Right cardiac atrium (tissue), 5 donors: ENCODE results near the gene RPL13. TPM values are rescaled to one million over a fixed set of nuclear protein-coding genes. Genes with fewer than 3 reads are reported as not detected.

Experiments
- ATAC-seq, 2 donors: fragments of 200-7000 bp; cut with Tn5 transposase; one replicate each; pipeline versions ENCODE4 v1.8.0 to v1.9.1; 2020; ENCODE audit warnings: moderate library complexity in 2 of 2, mild to moderate bottlenecking in 1 of 2
- DNase-seq, 3 donors: peaks; one replicate each; pipeline ENCODE4 v3.0.0-alpha.2; 2020
- H3K27ac ChIP-seq: one replicate; pipeline ENCODE4 v1.5.1; 2013; ENCODE audit warnings: mild to moderate bottlenecking, low read length, control low read depth, moderate library complexity
- H3K27me3 ChIP-seq: one replicate; pipeline ENCODE4 v1.6.1; 2013; ENCODE audit not compliant: control insufficient read depth, insufficient read depth
- H3K4me1 ChIP-seq: one replicate; pipeline ENCODE4 v1.6.1; 2013; ENCODE audit warnings: low read length; ENCODE audit not compliant: control insufficient read depth, insufficient read depth
- H3K4me3 ChIP-seq: one replicate; pipeline ENCODE4 v1.5.1; 2013; ENCODE audit warnings: low read length, control low read depth
- H3K9me3 ChIP-seq: one replicate; pipeline ENCODE4 v1.6.1; 2013; ENCODE audit warnings: low read length; ENCODE audit not compliant: control insufficient read depth
- WGBS: extraction: QIAGEN DNeasy Blood & Tissue Kit; methylation state at CpG from one replicate; pipeline ENCODE4 v1.1.7; 2013; 5-methylcytosine and 5-hydroxymethylcytosine counted together
- intact Hi-C, 4 donors: fragments of 100-400 bp; cut with DNase I; formaldehyde crosslinking; loops; one replicate each; pipeline versions ENCODE4 v1.11.0 to v1.14.0; 2022 to 2023
- polyA plus RNA-seq: library from polyadenylated mRNA; stranded (reverse); fragments of 200-250 nt; gene quantifications from one replicate; pipeline ENCODE4 v1.2.3, GENCODE V29; 2013
- total RNA-seq, 4 donors: library from RNA; stranded (reverse); fragmentation: NEBNext Ultra II Directional; extraction: Animal tissue kit (Norgen Biotek cat#: 25700); gene quantifications; one replicate each; pipeline ENCODE4 v1.2.1, GENCODE V29; 2021
- donor health status: healthy with polysubstance abuse.
- donor health status: DM: no; HTN: yes; CAD: no.
- donor health status: DM: no; HTN: no; CAD: no.
- donor health status: DM: no; HTN: yes; CAD: no; lungs with severe emphysema.
- donor health status: DM: yes; HTN: yes; CAD: no.

The RPL13 gene
- total and polyA plus RNA-seq, 5 donors = 1,148 to 3,185 (median 1,318) TPM

DNA sequence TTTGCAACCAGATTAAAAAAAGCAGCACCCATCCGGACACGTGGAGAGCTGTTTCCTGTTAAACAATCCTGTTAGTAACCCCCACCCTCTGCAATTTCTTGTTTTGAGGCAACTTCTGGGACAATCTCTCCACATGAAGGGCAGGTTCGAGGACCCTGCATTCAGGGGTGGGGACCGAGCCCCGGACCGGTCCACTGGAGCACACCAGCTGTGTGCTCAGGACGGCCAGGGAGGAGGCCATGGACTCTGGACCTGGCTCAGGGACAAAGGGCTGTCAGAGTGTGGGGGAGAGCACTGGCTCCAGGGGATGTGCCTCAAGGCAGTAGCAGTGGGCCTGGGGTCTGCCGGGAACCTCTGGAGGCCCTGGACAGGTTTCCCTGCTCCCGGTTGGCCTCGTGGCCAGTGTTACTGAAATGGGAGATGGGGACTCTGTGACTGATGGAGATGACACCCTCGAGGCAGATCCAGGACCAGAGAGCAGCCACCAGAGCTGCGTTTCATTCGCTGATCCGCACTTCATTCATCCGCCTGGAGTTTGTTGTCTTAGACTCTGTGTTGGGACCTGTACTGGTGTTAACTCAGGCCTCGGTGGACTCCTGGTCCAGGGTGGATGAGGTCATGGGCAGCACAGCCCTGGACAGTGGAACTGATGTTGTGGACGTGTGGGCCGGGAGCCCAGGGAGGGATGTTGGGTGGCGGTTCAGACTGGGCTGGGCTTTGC is 12.2 kb downstream of the RPL13 start:
- 73% methylated on average over 19 of the region's 19 CpGs for WGBS
- Histone ChIP-seq H3K4me1 (no peaks in the 10 kb centered on the region), H3K9me3 (no peaks in the 10 kb centered on the region), H3K27ac (no peak overlapping the region), H3K4me3 (no peak overlapping the region), H3K27me3 (no peaks in the 10 kb centered on the region)
- no peak for ATAC-seq
- no peak for DNase-seq
- intact Hi-C loops = no loop called here

GRCh38 chr16:89573826-89574680 is 13.6 kb downstream of the RPL13 start:
- no peak overlapping the region for H3K27ac ChIP-seq
- H3K27me3 ChIP-seq = no peaks in the 10 kb centered on the region
- ATAC-seq (no peak), DNase-seq (no peak)
- WGBS = 67% methylated on average over 31 of the region's 31 CpGs
- H3K4me1 ChIP-seq = no peaks in the 10 kb centered on the region
- H3K4me3 ChIP-seq = no peak overlapping the region
- intact Hi-C loops = no loop called here
- H3K9me3 ChIP-seq = no peaks in the 10 kb centered on the region

GRCh38 chr16:89574681-89575246 is 14.3 kb downstream of the RPL13 start:
- WGBS = 2% methylated on average over 55 of the region's 55 CpGs
- ATAC-seq (peak; percentile 56 to 78), DNase-seq (peak; percentile 61 to 83 (median 76))
- Histone ChIP-seq H3K4me1 (no peaks in the 10 kb centered on the region), H3K27ac (no peak overlapping the region), H3K4me3 (peak overlapping the region; percentile 14), H3K27me3 (no peaks in the 10 kb centered on the region), H3K9me3 (no peaks in the 10 kb centered on the region)
- intact Hi-C loops = no loop called here

DNA sequence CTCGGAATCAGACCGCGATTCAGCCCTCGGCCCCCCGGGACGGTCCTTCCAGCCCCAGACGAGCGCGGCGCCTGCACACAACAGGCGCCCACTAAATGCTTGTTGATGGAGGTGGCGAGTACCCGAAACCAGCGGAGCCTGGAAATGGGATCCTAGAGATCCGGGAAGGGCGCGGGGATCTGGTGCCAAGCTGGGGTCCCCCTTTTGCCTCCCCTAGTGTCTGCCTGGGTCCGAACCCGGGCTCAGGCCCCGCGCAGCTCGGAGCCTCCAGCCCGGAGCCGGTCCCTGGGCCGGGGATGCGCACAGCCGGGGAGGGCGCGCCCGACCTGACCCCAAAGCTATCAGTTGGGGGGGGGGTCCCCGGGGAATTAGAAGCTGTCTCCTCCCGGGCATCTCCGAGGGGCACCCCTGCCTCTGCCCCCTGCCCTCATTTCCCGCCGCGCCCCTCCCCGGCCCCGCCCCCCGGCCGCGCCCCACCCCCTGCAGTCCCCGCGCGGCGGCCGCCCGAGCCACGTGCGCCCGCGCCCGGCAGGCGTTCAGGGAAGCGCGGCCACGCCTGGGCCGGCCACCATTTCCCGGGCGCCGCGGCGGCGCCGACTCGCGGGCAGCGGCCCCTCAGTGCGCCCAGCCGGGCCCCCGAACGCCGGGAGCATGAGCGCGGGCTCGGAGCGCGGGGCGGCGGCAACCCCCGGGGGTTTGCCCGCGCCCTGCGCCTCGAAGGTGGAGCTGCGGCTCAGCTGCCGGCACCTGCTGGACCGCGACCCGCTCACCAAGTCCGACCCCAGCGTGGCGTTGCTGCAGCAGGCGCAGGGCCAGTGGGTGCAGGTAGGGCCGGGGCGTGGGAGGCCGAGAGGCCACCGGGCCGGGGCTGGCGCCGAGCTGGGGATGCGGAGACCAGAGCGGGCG is 15.0 kb downstream of the RPL13 start, which contains the start of gene CPNE7:
Gene CPNE7 (plus strand): TSS at position 512 of the 906 bp plus-strand sequence. CDS start 140 bp downstream, at position 652.
- 1% methylated on average over 103 of the region's 103 CpGs for WGBS
- Histone ChIP-seq H3K27ac (no peak within 1 kb of the TSS), H3K4me3 (peak within 1 kb of the TSS; percentile 14), H3K4me1 (no peaks in the 10 kb centered on the region), H3K9me3 (no peaks in the 10 kb centered on the region), H3K27me3 (no peaks in the 10 kb centered on the region)
- ATAC-seq = peak in 1 of 2 donors; percentile 6
- no peak for DNase-seq
- intact Hi-C loops = no loop called here

DNA sequence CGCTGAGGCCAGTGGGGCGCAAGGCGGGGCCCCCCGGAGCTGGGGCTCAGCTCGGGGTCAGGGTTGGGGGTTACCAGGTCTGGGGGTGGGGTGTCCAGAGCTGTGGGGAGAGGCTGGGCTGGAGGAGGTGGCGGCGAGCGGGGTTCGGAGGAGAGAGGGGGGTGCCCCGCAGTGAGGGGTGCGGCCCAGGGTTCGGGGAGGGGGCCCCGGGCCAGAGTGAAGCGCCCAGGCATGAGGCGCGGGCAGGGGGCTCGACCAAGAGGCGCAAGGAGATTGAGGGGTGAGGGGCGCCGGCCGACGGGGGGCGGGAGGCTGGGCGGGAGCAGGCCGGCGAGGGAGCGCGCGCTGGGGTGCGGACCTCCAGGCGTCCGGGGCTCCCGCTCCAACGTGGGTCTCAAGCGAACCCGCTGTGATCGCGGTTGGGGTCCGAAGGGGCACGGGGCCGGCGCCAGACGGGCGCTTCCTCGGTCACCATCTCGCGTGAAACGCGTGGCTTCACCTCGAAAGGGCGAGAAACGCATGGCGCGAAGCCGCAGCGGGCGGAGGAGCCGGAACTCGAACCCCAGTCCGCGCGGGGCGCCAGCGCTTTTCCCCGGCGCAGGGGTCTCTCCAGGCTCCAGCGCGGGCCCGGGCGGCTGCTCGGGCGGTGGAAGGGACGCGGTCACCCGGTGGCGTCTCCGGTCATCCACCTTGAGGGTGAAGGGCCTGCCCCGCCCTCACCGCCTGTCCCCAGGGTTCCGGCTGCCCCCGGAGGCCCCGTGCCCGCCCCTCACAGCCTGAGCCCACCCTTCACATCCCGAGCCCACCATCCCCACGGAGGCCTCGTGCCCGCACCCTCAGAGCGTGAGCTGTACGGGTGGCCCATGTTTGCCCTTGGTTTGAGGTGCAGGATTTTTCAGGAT is 15.9 kb downstream of the RPL13 start:
- WGBS = 18% methylated on average over 89 of the region's 89 CpGs
- intact Hi-C loops = no loop called here
- H3K9me3 ChIP-seq = no peaks in the 10 kb centered on the region

DNA sequence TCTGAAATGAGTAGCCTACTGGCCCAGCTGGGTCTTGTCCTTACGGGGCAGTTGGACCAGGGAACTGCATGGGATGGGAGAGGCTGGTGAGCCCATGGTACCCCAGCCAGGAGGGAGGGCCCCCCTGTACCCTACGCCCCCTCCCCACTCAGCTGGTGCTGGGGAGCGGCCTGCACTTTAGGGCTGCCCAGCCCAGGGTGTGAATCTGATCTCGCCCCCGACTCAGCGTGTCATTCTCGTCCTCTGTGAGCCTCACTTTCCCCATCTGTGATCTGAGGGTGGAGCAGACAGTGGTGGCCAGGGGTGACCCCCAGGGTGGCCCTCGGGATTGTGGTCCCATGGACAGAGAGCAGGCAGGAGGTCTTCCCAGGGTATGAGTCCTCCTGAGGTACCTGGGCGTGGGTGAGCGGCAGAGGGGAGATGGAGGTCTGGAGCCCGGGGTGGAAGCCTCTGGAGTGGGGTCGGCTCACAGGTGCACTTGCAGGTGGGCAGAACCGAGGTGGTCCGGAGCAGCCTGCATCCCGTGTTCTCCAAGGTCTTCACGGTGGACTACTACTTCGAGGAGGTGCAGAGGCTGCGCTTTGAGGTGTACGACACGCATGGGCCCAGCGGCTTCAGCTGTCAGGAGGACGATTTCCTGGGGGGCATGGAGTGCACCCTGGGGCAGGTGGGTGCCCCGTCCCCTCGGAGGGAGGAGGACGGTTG is 16.7 kb downstream of the RPL13 start:
- Histone ChIP-seq H3K4me3 (no peak overlapping the region), H3K27ac (no peak overlapping the region), H3K27me3 (no peaks in the 10 kb centered on the region), H3K9me3 (no peaks in the 10 kb centered on the region), H3K4me1 (no peaks in the 10 kb centered on the region)
- ATAC-seq = no peak
- WGBS = 86% methylated on average over 25 of the region's 25 CpGs
- no peak for DNase-seq
- intact Hi-C loops = no loop called here

More for the DNA sequence above, 15.9 kb downstream of the RPL13 start:
- DNase-seq (no peak), ATAC-seq (no peak)
- Histone ChIP-seq H3K27me3 (no peaks in the 10 kb centered on the region), H3K4me1 (no peaks in the 10 kb centered on the region), H3K4me3 (no peak overlapping the region), H3K27ac (no peak overlapping the region)

- intact Hi-C loops = no loop called here
- Histone ChIP-seq H3K27ac (no peak overlapping the region), H3K4me3 (no peak overlapping the region), H3K9me3 (no peaks in the 10 kb centered on the region), H3K27me3 (no peaks in the 10 kb centered on the region), H3K4me1 (no peaks in the 10 kb centered on the region)
- DNase-seq (no peak), ATAC-seq (no peak)
- WGBS = 90% methylated on average over 15 of the region's 15 CpGs
Observed at GRCh38 chr16:89579351-89579750, 18.9 kb downstream of the RPL13 start.

DNA sequence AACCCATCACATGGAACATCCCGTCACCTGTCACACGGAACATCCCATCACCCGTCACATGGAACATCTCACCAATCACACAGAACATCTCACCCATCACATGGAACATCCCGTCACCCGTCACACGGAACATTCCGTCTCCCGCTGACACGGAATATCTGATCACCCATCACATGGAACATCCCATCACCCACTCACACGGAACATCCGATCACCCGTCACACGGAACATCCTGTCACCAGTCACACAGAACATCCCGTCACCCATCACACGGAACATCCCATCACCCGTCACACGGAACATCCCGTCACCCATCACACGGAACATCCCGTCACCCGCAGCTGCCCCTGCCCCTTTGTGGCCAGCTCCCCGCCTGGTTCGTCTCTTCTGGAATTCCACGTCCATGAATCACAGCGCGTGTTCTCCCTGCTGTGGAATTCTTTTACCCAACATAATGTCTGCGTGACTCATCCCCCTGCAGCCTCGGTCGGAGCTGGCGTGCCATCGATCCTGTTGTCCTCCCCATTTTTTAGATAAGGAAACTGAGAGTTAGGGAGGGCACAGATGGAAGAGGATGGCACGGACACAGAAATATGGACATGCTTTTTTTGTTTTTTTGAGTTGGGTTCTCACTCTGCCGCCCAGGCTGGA is 20.7 kb downstream of the RPL13 start:
- Histone ChIP-seq H3K27ac (no peak overlapping the region), H3K4me3 (no peak overlapping the region), H3K9me3 (no peaks in the 10 kb centered on the region), H3K27me3 (no peaks in the 10 kb centered on the region), H3K4me1 (no peaks in the 10 kb centered on the region)
- ATAC-seq (no peak), DNase-seq (no peak)
- intact Hi-C loops = no loop called here
- 85% methylated on average over 33 of the region's 33 CpGs for WGBS

GRCh38 chr16:89581861-89582563 is 21.5 kb downstream of the RPL13 start:
- Histone ChIP-seq H3K27ac (no peak overlapping the region), H3K27me3 (no peaks in the 10 kb centered on the region), H3K4me1 (no peaks in the 10 kb centered on the region), H3K9me3 (no peaks in the 10 kb centered on the region), H3K4me3 (no peak overlapping the region)
- intact Hi-C loops = no loop called here
- DNase-seq = no peak
- ATAC-seq = peak; percentile 9 to 38
- WGBS = 60% methylated on average over 15 of the region's 15 CpGs
